Stimulated activated naive CD4-positive, alpha-beta T cell treated with Interleukin-2 at 50 U/mL for 16 hours (primary cell): Measurements from ENCODE around the gene OR8D1.

Experiments
- DNase-seq: peaks from one replicate; lab custom pipeline; 2025; lab: John Stamatoyannopoulos, UW

OR8D1 gene

DNA sequence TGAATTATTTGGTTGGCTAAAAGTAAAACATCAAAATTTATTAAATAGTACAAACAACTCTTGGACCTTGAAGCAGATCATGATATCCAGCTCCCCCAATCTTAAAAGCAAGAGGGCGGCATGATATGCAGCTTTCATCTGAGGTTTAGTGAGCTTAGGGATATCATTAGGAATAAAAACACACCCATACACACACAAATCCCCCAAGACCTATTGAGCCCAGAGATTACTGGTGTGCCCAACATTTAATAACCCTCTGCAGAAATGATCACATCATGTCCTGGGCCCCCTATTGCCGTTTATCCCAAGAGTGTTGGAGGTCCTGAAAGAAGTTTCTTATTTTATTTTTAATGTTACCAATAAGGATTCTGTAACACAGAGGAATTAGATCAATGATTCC, at the start of gene OR8D1:
TSS of gene OR8D1 (minus strand) at position 101 of the 400 bp plus-strand sequence. CDS start 3,183 bp downstream, outside the sequence.
- DNase-seq, result no peak

DNA sequence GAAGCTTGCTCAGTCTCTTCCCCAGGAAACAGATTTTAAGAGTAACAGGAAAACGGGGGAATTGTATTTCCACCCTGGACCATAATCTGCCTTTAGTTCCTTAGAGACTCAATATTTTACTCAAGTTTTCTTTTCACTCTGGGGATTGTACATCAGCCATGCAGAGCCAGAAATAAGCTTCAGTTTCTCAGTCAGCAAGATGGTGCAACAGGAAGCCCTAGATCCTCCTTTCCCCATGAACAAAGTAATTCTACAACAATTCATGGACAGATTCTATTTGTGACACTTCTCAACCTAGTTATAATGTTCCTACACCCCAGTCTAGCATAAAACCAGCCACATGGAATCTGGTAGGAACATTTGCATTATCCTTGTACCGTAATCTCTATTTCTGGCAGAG, 45.8 kb upstream of the OR8D1 start:
- DNase-seq, result no peak

DNA sequence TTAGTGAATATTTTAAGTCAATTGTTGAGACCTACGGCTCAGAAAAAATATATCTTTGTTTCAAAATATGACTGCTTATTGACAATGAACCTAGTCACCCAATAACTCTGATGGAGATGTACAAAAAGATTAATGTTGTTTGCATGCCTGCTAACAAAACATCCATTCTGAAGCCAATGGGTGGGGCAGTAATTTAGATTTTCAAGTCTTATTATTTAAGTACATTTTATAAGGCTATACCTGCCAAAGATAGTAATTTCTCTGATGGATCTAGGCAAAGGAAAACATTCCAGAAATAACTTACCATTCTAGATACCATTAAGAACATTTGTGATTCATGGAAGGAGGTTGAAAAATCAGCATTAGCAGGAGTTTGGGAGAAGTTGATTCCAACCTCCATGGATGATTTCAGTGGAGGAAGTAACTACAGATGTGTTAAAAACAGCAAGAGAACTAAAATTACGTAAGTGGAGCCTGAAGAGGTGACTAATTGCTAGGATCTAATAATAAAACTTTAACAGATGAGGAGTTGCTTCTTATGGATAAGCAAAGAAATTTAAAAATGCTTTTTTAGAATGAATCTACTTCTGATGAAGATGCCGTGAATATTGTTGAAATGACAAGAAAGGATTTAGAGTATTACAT, 32.7 kb upstream of the OR8D1 start:
- DNase-seq, result no peak

DNA sequence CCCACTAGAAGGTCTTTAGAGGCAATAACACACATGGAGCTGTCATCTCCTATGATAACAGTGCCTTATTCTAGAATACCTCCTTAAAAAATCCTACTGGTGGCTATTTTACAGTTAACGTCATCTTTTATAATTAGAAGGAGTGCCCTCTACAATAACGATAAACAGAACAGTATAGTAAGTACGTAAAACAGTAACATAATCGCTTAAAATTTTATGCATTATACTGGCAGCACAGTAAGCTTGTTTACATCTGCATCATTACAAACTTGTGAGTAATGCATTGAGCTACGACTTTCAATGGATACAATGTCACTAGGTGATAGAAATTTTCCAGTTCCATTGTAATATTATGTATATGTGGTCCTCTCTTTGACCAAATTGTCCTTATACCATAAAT, 30.6 kb upstream of the OR8D1 start:
- DNase-seq, result no peak

DNA sequence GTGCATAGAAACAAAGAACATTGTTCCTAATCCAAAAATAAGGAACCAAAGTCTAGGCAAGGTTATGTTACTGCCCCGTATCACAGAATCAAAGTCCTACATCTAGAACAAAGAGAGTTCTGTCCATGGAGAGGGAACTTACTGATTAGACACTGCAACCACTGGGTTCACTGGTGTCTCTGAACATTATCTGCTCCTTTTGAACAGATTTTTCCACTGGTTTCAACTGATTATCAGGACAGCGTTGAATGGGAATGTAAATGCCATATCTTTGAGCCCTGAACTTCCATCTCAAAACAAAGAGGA, 26.3 kb upstream of the OR8D1 start:
- DNase-seq, result no peak

DNA sequence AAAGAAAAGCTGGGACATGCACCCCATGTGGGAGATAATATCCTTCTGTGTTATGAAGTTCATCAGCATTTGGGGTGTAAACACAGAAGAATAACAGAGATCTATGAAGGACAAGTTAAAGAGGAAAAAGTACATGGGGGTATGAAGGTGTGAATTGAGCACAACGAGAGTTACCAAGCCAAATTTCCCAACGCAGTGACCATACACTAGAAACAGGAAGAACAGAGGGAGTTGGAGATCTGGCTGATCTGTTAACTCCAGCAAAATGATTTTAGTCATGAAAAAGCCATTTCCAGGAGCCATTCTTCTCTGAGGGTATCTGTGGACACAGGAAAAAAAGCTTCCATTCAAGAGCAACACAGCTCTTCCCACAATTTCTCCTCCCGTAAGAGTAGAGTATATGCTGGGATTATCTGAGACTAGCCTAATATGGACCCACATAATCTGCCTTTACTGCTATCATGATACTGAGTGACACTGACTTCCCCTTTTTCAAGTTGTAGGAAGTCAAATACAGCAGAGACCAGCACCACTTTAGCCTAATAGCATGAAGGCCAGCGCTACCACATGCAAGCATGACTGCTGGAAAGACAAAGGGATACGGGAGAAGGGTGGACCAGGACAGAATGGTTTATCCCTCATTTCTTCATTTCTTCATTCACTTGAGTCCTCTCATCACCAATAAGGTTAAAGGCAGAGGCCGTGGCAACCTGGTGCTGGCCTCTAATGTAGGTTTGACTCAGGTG, 25.8 kb upstream of the OR8D1 start:
- no peak for DNase-seq

GRCh38 chr11:124331873-124332272, 18.1 kb upstream of the OR8D1 start:
- no peak for DNase-seq

DNA sequence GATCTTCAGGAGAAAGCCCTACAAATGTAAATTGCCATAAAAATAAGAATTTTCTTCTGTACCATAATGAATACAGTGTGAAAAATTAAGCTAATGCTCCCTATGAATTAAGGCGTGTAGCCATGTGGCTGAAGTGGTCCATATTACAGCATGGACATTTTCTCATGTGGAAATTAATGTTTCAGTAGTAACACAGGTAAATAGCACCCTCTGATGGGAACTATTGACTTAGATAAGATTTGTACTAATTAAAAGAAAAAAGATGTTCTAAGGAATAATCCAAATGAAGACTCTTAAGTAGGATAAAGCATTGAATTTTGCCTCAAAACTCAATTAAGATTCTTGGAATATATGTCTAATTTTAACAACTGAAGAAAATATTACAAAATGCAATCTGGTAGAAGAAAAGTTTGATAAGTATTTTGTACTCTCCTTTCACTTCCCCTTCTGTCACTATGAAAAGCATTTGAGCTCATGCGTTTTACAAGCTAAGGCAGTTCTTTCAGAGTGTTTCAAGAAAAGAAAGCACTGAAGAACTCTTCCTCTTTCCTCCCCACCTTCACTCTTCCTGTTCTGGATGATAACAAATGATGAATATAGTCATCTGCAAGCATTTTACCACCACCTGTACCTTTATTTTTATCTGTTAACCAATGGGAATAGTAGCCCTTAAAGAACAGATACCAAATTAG, 16.2 kb upstream of the OR8D1 start:
- DNase-seq, result no peak

DNA sequence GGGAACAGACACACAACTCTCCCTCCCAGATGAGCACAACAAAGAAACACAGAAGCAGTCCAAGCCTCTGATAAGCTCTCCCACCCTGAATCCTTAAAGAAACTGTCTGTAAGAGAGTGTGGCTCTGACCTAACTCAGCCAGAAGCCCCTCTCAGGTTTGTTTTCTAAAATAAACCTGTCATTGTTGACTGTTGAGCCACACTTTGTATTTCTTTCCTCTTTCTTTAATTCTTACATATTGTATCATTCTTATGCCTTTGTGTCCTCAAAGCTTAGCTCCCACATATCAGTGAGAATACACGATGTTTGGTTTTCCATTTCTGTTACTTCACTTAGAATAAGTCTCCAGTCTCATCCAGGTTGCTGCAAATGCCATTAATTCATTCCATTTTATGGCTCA, 14.0 kb upstream of the OR8D1 start:
- no peak for DNase-seq

DNA sequence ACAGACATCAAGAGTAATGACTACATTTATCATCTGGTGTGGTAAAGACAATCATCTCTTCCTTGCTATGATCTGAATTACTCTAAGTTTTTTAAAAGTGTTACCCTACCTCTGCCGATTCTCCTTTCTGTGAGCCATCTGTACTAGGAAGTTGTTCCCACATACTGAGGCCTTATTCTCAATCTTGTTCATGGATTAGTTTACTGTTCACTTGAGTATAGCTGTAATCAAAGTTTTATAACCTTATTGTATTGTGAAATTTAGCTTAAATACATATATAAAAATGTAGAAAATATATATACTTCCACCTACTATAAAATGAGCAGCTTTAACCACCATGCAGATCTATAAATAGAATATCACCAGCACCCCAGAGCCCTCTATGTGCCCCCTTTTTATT, 8.6 kb upstream of the OR8D1 start:
- no peak for DNase-seq

GRCh38 chr11:124320097-124320496, 6.3 kb upstream of the OR8D1 start, which contains the start of gene OR8D2:
Gene OR8D2, minus strand, starts transcription at chr11:124320197. Its CDS starts 0 bp downstream, at chr11:124320197.
- DNase-seq, result no peak

- DNase-seq, result no peak
Measured at GRCh38 chr11:124315052-124315451, 1.3 kb upstream of the OR8D1 start.

- DNase-seq, result no peak
Measured at GRCh38 chr11:124313131-124313530, 618 bp downstream of the OR8D1 start.

DNA sequence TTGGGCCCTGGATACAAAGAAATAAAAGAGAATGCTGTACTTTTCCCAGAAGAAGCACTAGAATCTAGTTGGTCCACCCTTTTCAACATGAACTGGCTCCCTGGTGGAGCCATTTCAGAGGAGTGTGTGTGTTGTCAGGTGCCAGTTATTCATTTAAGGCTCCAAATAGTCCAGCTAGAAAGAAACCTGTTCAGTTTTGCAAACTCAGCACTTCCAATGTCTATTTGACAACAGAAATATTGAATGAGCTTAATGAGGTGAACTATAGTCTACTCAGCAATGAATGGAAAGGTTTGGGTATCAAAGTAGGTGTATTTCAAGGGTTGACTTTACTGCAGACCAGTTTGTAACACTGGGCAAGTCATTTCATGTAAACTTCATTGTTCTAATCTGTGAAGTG, 2.1 kb downstream of the OR8D1 start:
- DNase-seq, result no peak

- DNase-seq, result no peak
Measured at GRCh38 chr11:124311269-124311668, 2.5 kb downstream of the OR8D1 start.

DNA sequence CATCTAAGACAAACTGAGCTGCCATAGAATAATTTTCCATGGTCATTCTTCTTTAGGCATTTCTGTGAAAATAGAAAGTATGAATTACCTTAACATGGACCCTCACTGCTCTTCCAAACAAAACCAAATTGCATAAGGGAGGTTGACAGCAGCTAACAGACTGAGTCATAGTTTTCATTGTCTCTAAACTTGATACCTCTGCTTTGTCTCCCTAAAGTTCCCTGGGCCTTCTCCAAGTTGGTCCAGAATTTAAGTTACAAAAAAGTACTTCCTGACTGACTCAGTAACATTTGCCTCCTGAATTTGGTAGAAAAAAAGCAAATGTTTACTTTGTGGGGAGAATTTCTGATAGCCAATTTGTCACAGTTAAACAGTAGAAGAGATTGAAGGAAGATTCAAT, 3.0 kb downstream of the OR8D1 start:
- DNase-seq, result no peak

DNA sequence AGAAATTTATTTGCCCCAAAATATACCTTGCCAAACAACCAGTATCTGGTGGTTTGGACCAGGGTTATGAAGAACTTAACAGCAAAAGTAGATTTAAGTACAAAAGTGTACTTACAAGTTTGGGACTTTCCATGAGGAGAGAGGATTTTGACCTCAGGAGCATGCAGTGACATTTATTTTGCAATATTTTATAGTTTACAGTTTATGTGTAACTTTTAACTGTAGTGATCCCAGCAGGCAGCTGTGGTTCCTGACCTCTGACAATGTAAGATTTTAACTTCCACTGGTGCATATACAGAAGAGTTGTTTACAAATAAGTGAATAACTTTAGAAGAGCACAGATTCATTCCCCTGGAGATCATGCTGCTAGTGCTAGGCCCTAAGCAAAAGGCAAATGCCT, 6.7 kb downstream of the OR8D1 start:
- no peak for DNase-seq

GRCh38 chr11:124302347-124303125, 11.2 kb downstream of the OR8D1 start:
- no peak for DNase-seq

- no peak for DNase-seq
Measured at GRCh38 chr11:124301548-124301947, 12.2 kb downstream of the OR8D1 start.

DNA sequence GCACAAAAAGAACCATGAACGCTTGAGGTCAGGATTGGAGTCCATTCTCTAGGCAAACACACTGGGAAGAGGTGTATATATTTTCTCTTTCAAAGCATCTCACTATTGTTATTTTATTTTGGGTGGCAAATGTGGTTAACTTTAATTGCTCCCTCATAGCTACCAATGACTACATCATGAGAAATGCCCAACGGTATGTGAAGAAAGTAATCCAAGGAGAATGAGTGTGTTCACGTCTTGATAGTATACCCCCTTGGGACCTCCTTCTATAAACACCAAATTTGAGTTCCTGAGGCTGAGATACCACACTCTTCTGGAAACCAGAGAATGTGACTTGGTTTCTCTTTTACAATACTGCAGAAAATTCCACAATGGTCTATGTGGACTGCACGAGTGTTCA, 15.8 kb downstream of the OR8D1 start:
- DNase-seq, result no peak

DNA sequence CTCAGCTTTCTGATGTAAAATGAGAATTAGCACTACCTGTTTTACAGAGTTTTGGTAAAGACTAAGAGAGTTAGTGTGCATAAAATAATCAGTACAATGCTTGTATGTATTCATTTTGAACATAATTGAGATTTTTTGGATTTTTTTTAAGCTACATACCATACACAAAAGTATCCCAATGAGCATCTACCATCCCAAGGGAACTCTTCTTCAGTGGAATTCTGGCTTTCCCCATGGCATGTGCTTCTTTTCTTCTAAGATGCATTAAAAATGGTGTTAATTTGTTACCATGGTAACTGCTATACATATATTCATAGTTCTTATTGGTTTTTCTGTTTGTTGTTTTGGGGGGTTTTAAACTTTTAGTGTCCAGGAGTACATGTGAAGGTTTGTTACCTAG, 17.7 kb downstream of the OR8D1 start:
- DNase-seq, result no peak

- DNase-seq, result no peak
Measured at GRCh38 chr11:124294687-124295086, 19.1 kb downstream of the OR8D1 start.
